H1 (cell line): Measurements from ENCODE around the gene PELI2. TPM values are rescaled to one million over a fixed set of nuclear protein-coding genes. Genes with fewer than 3 reads are reported as not detected.

Source experiments
- CHD7 ChIP-seq: fragments of 300-600 bp; sonication (generic); IDR thresholded peaks from 2 replicates; pipeline ENCODE4 v1.7.1; 2012; ENCODE audit warnings: low read length, moderate library complexity, mild to moderate bottlenecking, inconsistent platforms; ENCODE audit not compliant: insufficient replicate concordance
- polyA plus RNA-seq, 7 experiments: library from polyadenylated mRNA; depleted of rRNA in 3 of 7; stranded (reverse) in 5 of 7; unstranded in 2 of 7; fragments of >200 nt in 5 of 7; fragments of 200-250 nt in 2 of 7; gene quantifications; 1 replicate in 5 of 7; 2 replicates in 1 of 7; 4 replicates in 1 of 7; pipeline versions ENCODE4 v1.2.1 to v1.2.3, GENCODE V29; 2011 to 2013; ENCODE audit warnings: missing spikeins in 2 of 7, mixed read lengths in 2 of 7
- total RNA-seq: library from RNA; stranded (reverse); fragmentation: NEBNext Ultra II Directional; extraction: Animal tissue kit (Norgen Biotek cat#: 25700); gene quantifications from 2 replicates; pipeline ENCODE4 v1.2.1, GENCODE V29; 2021

Gene PELI2
- total and polyA plus RNA-seq, 2 of the 8 experiments (the other 6 are each of a cell fraction or from before 2014, with no cell fraction given), result 14.6 to 25.7 TPM

- TF ChIP-seq CHD7, result no peak
These were observed 182.3 kb downstream of the PELI2 start (continued) for GRCh38 chr14:56300495-56300894.
